Measurements from ENCODE around the gene PPP2R2B.
A peak's percentile ranks its signal among the peaks of the same experiment; 100 is the strongest.

The PPP2R2B gene

GRCh38 chr5:146671561-146672295 lies 206.8 kb downstream of the PPP2R2B start:
- TF ChIP-seq CTCF (conservative IDR thresholded peaks at IDR 0.05; ENCODE audit: low read depth, low read length), result no peak
- DNase-seq (ENCODE audit: low read depth), result no peak
- no peak overlapping the region for H3K4me3 ChIP-seq (ENCODE audit: low read depth, low read length)

- no peak for DNase-seq (ENCODE audit: low read depth)
- H3K4me3 ChIP-seq (ENCODE audit: low read depth, low read length), result no peak overlapping the region
- TF ChIP-seq CTCF (conservative IDR thresholded peaks at IDR 0.05; ENCODE audit: low read depth, low read length), result no peak
Observed at GRCh38 chr5:146669656-146670055, 208.9 kb downstream of the PPP2R2B start.

- peak; percentile 70 for DNase-seq (ENCODE audit: low read depth)
- TF ChIP-seq CTCF (conservative IDR thresholded peaks at IDR 0.05; ENCODE audit: low read depth, low read length), result no peak
- H3K4me3 ChIP-seq (ENCODE audit: low read depth, low read length), result no peak overlapping the region
Observed at GRCh38 chr5:146667633-146668272, 210.8 kb downstream of the PPP2R2B start.

GRCh38 chr5:146662229-146662628 lies 216.3 kb downstream of the PPP2R2B start:
- TF ChIP-seq CTCF (conservative IDR thresholded peaks at IDR 0.05; ENCODE audit: low read depth, low read length), result peak; percentile 70
- peak; percentile 65 for DNase-seq (ENCODE audit: low read depth)
- H3K4me3 ChIP-seq (ENCODE audit: low read depth, low read length), result no peak overlapping the region

GRCh38 chr5:146660376-146660960 lies 218.1 kb downstream of the PPP2R2B start:
- TF ChIP-seq CTCF (conservative IDR thresholded peaks at IDR 0.05; ENCODE audit: low read depth, low read length), result no peak
- H3K4me3 ChIP-seq (ENCODE audit: low read depth, low read length), result no peak overlapping the region
- no peak for DNase-seq (ENCODE audit: low read depth)

GRCh38 chr5:146659961-146660360 lies 218.6 kb downstream of the PPP2R2B start:
- TF ChIP-seq CTCF (conservative IDR thresholded peaks at IDR 0.05; ENCODE audit: low read depth, low read length), result no peak
- H3K4me3 ChIP-seq (ENCODE audit: low read depth, low read length), result no peak overlapping the region

More at GRCh38 chr5:146659961-146660360, 218.6 kb downstream of the PPP2R2B start:
- DNase-seq (ENCODE audit: low read depth), result no peak
